GM12878 (cell line): ENCODE results near the gene VPS33B. TPM values are rescaled to one million over a fixed set of nuclear protein-coding genes. Genes with fewer than 3 reads are reported as not detected.

Source experiments
- ATAC-seq: fragments of 200-7000 bp; cut with Tn5 transposase; 3 replicates; pipeline ENCODE4 v1.9.1; 2020; ENCODE audit warnings: mild to moderate bottlenecking, moderate library complexity
- BruUV-seq: library from RNA; stranded (reverse); fragments of 400-500 nt; replicated peaks from 2 replicates; lab custom pipeline; 2021; lab: Mats Ljungman, UMichigan
- CTCF ChIA-PET: fragments of 300-600 bp; sonication (Branson Sonifier 250); formaldehyde crosslinking; extraction: SDS; loops from one replicate; lab custom pipeline; 2021; ENCODE audit warnings: inconsistent platforms; lab: Yijun Ruan, JAX
- POLR2A ChIA-PET: fragments of 350-600 bp; formaldehyde crosslinking; extraction: SDS; loops from one replicate; lab custom pipeline; 2021; ENCODE audit warnings: inconsistent platforms; lab: Charles Lee
- RAD21 ChIA-PET: fragments of 300-600 bp; sonication (Branson Sonifier 250); formaldehyde crosslinking; loops from one replicate; lab custom pipeline; 2023; ENCODE audit warnings: antibody characterized with exemption; ENCODE audit not compliant: unreplicated experiment; lab: Charles Lee
- SMC1A ChIA-PET: fragments of 300-600 bp; sonication (Branson Sonifier 250); formaldehyde crosslinking; loops from one replicate; lab custom pipeline; 2023; ENCODE audit not compliant: unreplicated experiment, uncharacterized antibody; lab: Charles Lee
- DNase-seq: peaks from one replicate; pipeline ENCODE4 v3.0.0-alpha.2; 2011; ENCODE audit warnings: low read depth, low spot score
- FAIRE-seq: peaks from 3 replicates; lab custom pipeline; 2011; peaks lifted over from hg19 to GRCh38; lab: Jason Lieb, UNC
- H2AFZ ChIP-seq: 2 replicates; pipeline ENCODE4 v1.6.0; 2011; ENCODE audit warnings: low read depth, low read length, control low read depth; ENCODE audit not compliant: control insufficient read depth
- H3K27ac ChIP-seq: 2 replicates; pipeline ENCODE4 v1.5.1; 2011; ENCODE audit warnings: control low read depth; ENCODE audit not compliant: control insufficient read depth, insufficient read depth
- H3K27me3 ChIP-seq, 2 experiments: replicated peaks in 1 of 2; 2 replicates each; pipeline versions ENCODE4 v1.6.0 to v1.6.1; 2011; ENCODE audit warnings: low read length in 1 of 2; ENCODE audit not compliant: control insufficient read depth in 2 of 2, insufficient read depth in 2 of 2
- H3K36me3 ChIP-seq, 2 experiments: 2 replicates each; pipeline ENCODE4 v1.5.1; 2011; ENCODE audit warnings: low read length in 1 of 2; ENCODE audit not compliant: control insufficient read depth in 2 of 2, insufficient read depth in 2 of 2
- H3K4me1 ChIP-seq: 2 replicates; pipeline ENCODE4 v1.6.1; 2011; ENCODE audit warnings: mild to moderate bottlenecking, low read length, moderate library complexity, mixed read lengths; ENCODE audit not compliant: control insufficient read depth, insufficient read depth
- H3K4me2 ChIP-seq: 2 replicates; pipeline ENCODE4 v1.6.0; 2011; ENCODE audit warnings: control low read depth; ENCODE audit not compliant: control insufficient read depth, insufficient read depth
- H3K4me3 ChIP-seq: fragments of 200-600 bp; sonication (generic); 2 replicates; pipeline ENCODE4 v1.5.1; 2016
- H3K79me2 ChIP-seq: 2 replicates; pipeline ENCODE4 v1.6.0; 2011; ENCODE audit warnings: low read length; ENCODE audit not compliant: control insufficient read depth, insufficient read depth
- H3K9ac ChIP-seq: 2 replicates; pipeline ENCODE4 v1.8.0; 2011; ENCODE audit warnings: low read length, control low read depth, mixed read lengths; ENCODE audit not compliant: control insufficient read depth, insufficient read depth
- H3K9me3 ChIP-seq: replicated peaks from 3 replicates; pipeline ENCODE4 v1.5.1; 2011; ENCODE audit warnings: mild to moderate bottlenecking, low read length; ENCODE audit not compliant: control insufficient read depth, insufficient read depth
- H4K20me1 ChIP-seq: 2 replicates; pipeline ENCODE4 v1.6.0; 2011; ENCODE audit not compliant: control insufficient read depth, insufficient read depth
- CHD1 ChIP-seq: IDR thresholded peaks from 2 replicates; pipeline ENCODE4 v1.6.1; 2012; ENCODE audit warnings: low read depth, low read length, improper control_type of control experiment
- MXI1 ChIP-seq: fragments of 150-350 bp; IDR thresholded peaks from 2 replicates; pipeline ENCODE4 v1.6.1; 2011; ENCODE audit warnings: low read depth, mild to moderate bottlenecking, inconsistent platforms, low read length, improper control_type of control experiment
- NBN ChIP-seq: fragments of 450-650 bp; IDR thresholded peaks from 2 replicates; pipeline ENCODE4 v1.6.1; 2016
- NFXL1 ChIP-seq: fragments of 450-650 bp; IDR thresholded peaks from 2 replicates; pipeline ENCODE4 v1.6.1; 2017; ENCODE audit warnings: antibody characterized with exemption, mild to moderate bottlenecking, borderline replicate concordance
- RUNX3 ChIP-seq: IDR thresholded peaks from 2 replicates; pipeline ENCODE4 v1.6.1; 2012; ENCODE audit warnings: low read length, inconsistent platforms
- WRNIP1 ChIP-seq: IDR thresholded peaks from 2 replicates; pipeline ENCODE4 v1.6.1; 2011; ENCODE audit warnings: low read depth, low read length, improper control_type of control experiment, borderline replicate concordance
- ZNF217 ChIP-seq: fragments of 450-650 bp; IDR thresholded peaks from 2 replicates; pipeline ENCODE4 v1.6.1; 2017; ENCODE audit warnings: antibody characterized with exemption, mild to moderate bottlenecking
- ZNF384 ChIP-seq: IDR thresholded peaks from 2 replicates; pipeline ENCODE4 v1.6.1; 2012; ENCODE audit warnings: low read depth, mild to moderate bottlenecking, low read length, improper control_type of control experiment, borderline replicate concordance
- WGBS: methylation state at CpG from one replicate; pipeline ENCODE4 v1.1.6; 2016; ENCODE audit warnings: low lambda C conversion rate; ENCODE audit not compliant: insufficient replicate concordance, insufficient coverage; ENCODE audit errors: missing lambda C conversion rate; 5-methylcytosine and 5-hydroxymethylcytosine counted together
- in situ Hi-C: fragments of 300-500 bp; cut with MboI; formaldehyde crosslinking; loops from 9 replicates; pipeline ENCODE4 v1.14.3; 2018; ENCODE audit warnings: mixed read lengths
- intact Hi-C: fragments of 100-400 bp; cut with micrococcal nuclease; formaldehyde crosslinking; loops from one replicate; pipeline ENCODE4 v1.14.2; 2022; ENCODE audit not compliant: unreplicated experiment
- polyA plus RNA-seq, 11 experiments: library from polyadenylated mRNA; depleted of rRNA in 4 of 11; unstranded in 6 of 11; stranded (reverse) in 5 of 11; fragments of >200 nt; fragmentation: Nextera tagmentation in 4 of 11; fragmentation: Illumina TruSeq in 1 of 11; extraction: Ambion mirVana in 4 of 11; extraction: Trizol in 1 of 11; gene quantifications; 1 replicate in 1 of 11; 2 replicates in 10 of 11; pipeline versions ENCODE4 v1.2.1 to v1.2.3, GENCODE V29; 2011 to 2016; ENCODE audit warnings: inconsistent platforms in 2 of 11, missing spikeins in 2 of 11, low read depth in 1 of 11
- total RNA-seq, 4 experiments: library from RNA; depleted of rRNA in 3 of 4; stranded (reverse); fragments of >200 nt in 3 of 4; fragmentation: Illumina TruSeq in 1 of 4; extraction: Trizol in 1 of 4; gene quantifications; 2 replicates each; pipeline versions ENCODE4 v1.2.1 to v1.2.3, GENCODE V29; 2013 to 2021
- TF ChIP-seq, protein P1 (sequence below): fragments of 450-650 bp; IDR thresholded peaks from 2 replicates; pipeline ENCODE4 v1.6.1; 2017; ENCODE audit warnings: mild to moderate bottlenecking
- TF ChIP-seq, protein P2 (sequence below): fragments of 450-650 bp; IDR thresholded peaks from 2 replicates; pipeline ENCODE4 v1.6.1; 2016; ENCODE audit warnings: mild to moderate bottlenecking, moderate library complexity, borderline replicate concordance

VPS33B gene
- total and polyA plus RNA-seq, 10 of the 15 experiments (the other 5 are each of a cell fraction or from before 2014, with no cell fraction given), result 11.4 to 21.5 (median 15.2) TPM

DNA sequence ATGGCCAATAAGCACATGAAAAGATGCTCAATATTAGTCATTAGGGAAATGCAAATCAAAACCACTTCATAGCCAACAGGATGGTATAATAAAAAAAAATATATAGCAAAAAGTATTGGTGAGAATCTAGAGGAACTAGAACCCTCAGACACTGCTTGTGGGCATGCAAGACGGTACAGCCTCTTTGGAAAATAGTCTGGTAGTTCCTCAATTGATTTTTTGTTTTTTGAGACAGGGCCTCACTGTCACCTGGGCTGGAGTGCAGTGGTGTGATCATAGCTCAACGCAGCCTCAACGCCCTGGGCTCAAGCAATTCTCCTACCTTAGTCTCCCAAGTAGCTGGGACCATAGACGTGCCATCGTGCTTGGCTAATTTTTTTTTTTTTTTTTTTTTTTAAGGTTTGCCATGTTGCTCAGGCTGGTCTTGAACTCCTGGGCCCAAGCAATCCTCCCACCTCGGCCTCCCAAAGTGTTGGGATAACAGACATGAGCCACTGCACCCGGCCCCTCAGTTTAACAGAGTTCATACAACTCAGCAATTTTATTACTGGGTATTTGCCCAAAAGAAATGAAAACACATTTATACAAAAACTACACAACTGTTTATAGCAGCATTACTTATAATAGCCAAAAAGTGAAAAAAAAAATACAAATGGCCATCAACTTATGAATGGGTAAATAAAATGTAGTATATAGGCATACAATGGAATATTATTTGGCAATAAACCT, 33.2 kb downstream of the VPS33B start:
- no TSS peak for BruUV-seq

More for the DNA sequence above, 33.2 kb downstream of the VPS33B start:
- peak overlapping the region; percentile 58 for H3K4me3 ChIP-seq
- ChIA-PET SMC1A (interaction anchor here (1.6 to 2.3 kb wide), 2 partner anchors 9 to 44 kb away, joined by 7 read pairs; no protein-coding TSS in a partner anchor), POLR2A (interaction anchor here (0.6 to 4.5 kb wide), 5 partner anchors 13 to 1676 kb away, joined by 3 to 26 read pairs (median 4); partner anchors contain the start of gene RCCD1), CTCF (interaction anchor here (0.6 to 3.7 kb wide), 6 partner anchors 8 to 963 kb away, joined by 3 to 22 read pairs (median 6); partner anchors contain the start of genes RCCD1 and VPS33B)
- no peaks in the 10 kb centered on the region for H4K20me1 ChIP-seq
- H3K36me3 ChIP-seq, result peaks cover 0 to 5% of the 10 kb centered on the region in 2 experiments; a peak in 1 of 4 replicates
- peak overlapping the region; percentile 91 for H3K4me2 ChIP-seq
- 25% methylated on average over 7 of the region's 7 CpGs for WGBS
- H2AFZ ChIP-seq, result peak overlapping the region; percentile 6
- DNase-seq, result no peak
- H3K4me1 ChIP-seq, result peaks cover 27% of the 10 kb centered on the region
- TF ChIP-seq WRNIP1, result no peak
- TF ChIP-seq CHD1, result no peak
- TF ChIP-seq ZNF384, result 0 out of 2 replicates have a peak, but pooled peaks have one; percentile 2
- no peak for TF ChIP-seq NBN
- TF ChIP-seq ZNF217, result no peak
- TF ChIP-seq, protein P1, sequence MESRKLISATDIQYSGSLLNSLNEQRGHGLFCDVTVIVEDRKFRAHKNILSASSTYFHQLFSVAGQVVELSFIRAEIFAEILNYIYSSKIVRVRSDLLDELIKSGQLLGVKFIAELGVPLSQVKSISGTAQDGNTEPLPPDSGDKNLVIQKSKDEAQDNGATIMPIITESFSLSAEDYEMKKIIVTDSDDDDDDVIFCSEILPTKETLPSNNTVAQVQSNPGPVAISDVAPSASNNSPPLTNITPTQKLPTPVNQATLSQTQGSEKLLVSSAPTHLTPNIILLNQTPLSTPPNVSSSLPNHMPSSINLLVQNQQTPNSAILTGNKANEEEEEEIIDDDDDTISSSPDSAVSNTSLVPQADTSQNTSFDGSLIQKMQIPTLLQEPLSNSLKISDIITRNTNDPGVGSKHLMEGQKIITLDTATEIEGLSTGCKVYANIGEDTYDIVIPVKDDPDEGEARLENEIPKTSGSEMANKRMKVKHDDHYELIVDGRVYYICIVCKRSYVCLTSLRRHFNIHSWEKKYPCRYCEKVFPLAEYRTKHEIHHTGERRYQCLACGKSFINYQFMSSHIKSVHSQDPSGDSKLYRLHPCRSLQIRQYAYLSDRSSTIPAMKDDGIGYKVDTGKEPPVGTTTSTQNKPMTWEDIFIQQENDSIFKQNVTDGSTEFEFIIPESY, result no peak
- no peak for TF ChIP-seq NFXL1
- TF ChIP-seq, protein P2, sequence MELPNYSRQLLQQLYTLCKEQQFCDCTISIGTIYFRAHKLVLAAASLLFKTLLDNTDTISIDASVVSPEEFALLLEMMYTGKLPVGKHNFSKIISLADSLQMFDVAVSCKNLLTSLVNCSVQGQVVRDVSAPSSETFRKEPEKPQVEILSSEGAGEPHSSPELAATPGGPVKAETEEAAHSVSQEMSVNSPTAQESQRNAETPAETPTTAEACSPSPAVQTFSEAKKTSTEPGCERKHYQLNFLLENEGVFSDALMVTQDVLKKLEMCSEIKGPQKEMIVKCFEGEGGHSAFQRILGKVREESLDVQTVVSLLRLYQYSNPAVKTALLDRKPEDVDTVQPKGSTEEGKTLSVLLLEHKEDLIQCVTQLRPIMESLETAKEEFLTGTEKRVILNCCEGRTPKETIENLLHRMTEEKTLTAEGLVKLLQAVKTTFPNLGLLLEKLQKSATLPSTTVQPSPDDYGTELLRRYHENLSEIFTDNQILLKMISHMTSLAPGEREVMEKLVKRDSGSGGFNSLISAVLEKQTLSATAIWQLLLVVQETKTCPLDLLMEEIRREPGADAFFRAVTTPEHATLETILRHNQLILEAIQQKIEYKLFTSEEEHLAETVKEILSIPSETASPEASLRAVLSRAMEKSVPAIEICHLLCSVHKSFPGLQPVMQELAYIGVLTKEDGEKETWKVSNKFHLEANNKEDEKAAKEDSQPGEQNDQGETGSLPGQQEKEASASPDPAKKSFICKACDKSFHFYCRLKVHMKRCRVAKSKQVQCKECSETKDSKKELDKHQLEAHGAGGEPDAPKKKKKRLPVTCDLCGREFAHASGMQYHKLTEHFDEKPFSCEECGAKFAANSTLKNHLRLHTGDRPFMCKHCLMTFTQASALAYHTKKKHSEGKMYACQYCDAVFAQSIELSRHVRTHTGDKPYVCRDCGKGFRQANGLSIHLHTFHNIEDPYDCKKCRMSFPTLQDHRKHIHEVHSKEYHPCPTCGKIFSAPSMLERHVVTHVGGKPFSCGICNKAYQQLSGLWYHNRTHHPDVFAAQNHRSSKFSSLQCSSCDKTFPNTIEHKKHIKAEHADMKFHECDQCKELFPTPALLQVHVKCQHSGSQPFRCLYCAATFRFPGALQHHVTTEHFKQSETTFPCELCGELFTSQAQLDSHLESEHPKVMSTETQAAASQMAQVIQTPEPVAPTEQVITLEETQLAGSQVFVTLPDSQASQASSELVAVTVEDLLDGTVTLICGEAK, result no peak
- TF ChIP-seq RUNX3, result 0 out of 2 replicates have a peak, but pooled peaks have one; percentile 8
- no peak for TF ChIP-seq MXI1
- TF ChIP-seq, all 136 proteins: peak for 2
- intact Hi-C loops, result loop anchor here (10.0 kb wide), 1 partner anchor 286 kb away; no protein-coding TSS in a partner anchor
- Histone ChIP-seq H3K27me3 (no peaks in the 10 kb centered on the region), H3K27ac (peak overlapping the region; percentile 47), H3K9ac (peak overlapping the region; percentile 29; the same call in 1 of the 2 replicates), H3K79me2 (peaks cover 97% of the 10 kb centered on the region), H3K9me3 (no peaks in the 10 kb centered on the region)
- peak; percentile 42 for ATAC-seq
- FAIRE-seq, result no peak
- RAD21 ChIA-PET, result no interaction called here
- in situ Hi-C loops, result loop anchor here (25.0 kb wide), 1 partner anchor 1998 kb away; no protein-coding TSS in a partner anchor
